ENCODE measurements around the gene CENPP. TPM values are rescaled to one million over a fixed set of nuclear protein-coding genes. Genes with fewer than 3 reads are reported as not detected.

CENPP gene
- total RNA-seq, 1 donor from 2014 or later, result 1.9 TPM

- no peak overlapping the region for H3K4me2 ChIP-seq (ENCODE audit: low read length)
- H2AFZ ChIP-seq (ENCODE audit: low read depth, low read length), result no peak overlapping the region
- H3K27me3 ChIP-seq (ENCODE audit: insufficient read depth, low read length), result no peaks in the 10 kb centered on the region
- no peak overlapping the region for H3K27ac ChIP-seq (ENCODE audit: low read depth, low read length)
- H3K79me2 ChIP-seq (ENCODE audit: insufficient read depth, low read length), result no peaks in the 10 kb centered on the region
- no peaks in the 10 kb centered on the region for H4K20me1 ChIP-seq (ENCODE audit: insufficient read depth, low read length)
- TF ChIP-seq EZH2 (IDR thresholded peaks at IDR 0.05; ENCODE audit: insufficient read depth, low read length) (no peak), CTCF (IDR thresholded peaks at IDR 0.05; ENCODE audit: insufficient read depth, low read depth, low read length) (no peak)
- peaks cover 2% of the 10 kb centered on the region for H3K9me3 Mint-ChIP-seq (ENCODE audit: unreplicated experiment)
- no peak overlapping the region for H3K27ac Mint-ChIP-seq (ENCODE audit: unreplicated experiment)
- no peaks in the 10 kb centered on the region for H3K27me3 Mint-ChIP-seq (ENCODE audit: low read depth, unreplicated experiment)
- no peak overlapping the region for H3K4me3 Mint-ChIP-seq (ENCODE audit: unreplicated experiment)
- H3K4me1 Mint-ChIP-seq (ENCODE audit: low read depth, unreplicated experiment), result peaks cover 5% of the 10 kb centered on the region
- peaks cover 12% of the 10 kb centered on the region for H3K4me1 ChIP-seq (ENCODE audit: insufficient read depth, low read length)
- peak; percentile 23 for FAIRE-seq
- H3K36me3 Mint-ChIP-seq (ENCODE audit: low read depth, unreplicated experiment), result no peaks in the 10 kb centered on the region
- H3K9ac ChIP-seq (ENCODE audit: low read length), result no peak overlapping the region
- no peaks in the 10 kb centered on the region for H3K36me3 ChIP-seq (ENCODE audit: insufficient read depth, low read length)
- no peak overlapping the region for H3K4me3 ChIP-seq (ENCODE audit: insufficient read depth, low read depth, low read length)
- H3K9me3 ChIP-seq (ENCODE audit: insufficient read depth, low read depth, low read length), result no peaks in the 10 kb centered on the region
- peak; percentile 82 for DNase-seq (ENCODE audit: low read depth)
These were observed 235.9 kb downstream of the CENPP start for GRCh38 chr9:92561374-92562330.

- no peak overlapping the region for H2AFZ ChIP-seq (ENCODE audit: low read depth, low read length)
- TF ChIP-seq EZH2 (IDR thresholded peaks at IDR 0.05; ENCODE audit: insufficient read depth, low read length) (no peak), CTCF (IDR thresholded peaks at IDR 0.05; ENCODE audit: insufficient read depth, low read depth, low read length) (no peak)
- no peaks in the 10 kb centered on the region for H4K20me1 ChIP-seq (ENCODE audit: insufficient read depth, low read length)
- no peaks in the 10 kb centered on the region for H3K9me3 ChIP-seq (ENCODE audit: insufficient read depth, low read depth, low read length)
- H3K4me1 ChIP-seq (ENCODE audit: insufficient read depth, low read length), result peaks cover 12% of the 10 kb centered on the region
- H3K27ac ChIP-seq (ENCODE audit: low read depth, low read length), result peak overlapping the region; percentile 63
- peaks cover 2% of the 10 kb centered on the region for H3K9me3 Mint-ChIP-seq (ENCODE audit: unreplicated experiment)
- peak; percentile 96 for DNase-seq (ENCODE audit: low read depth)
- H3K9ac ChIP-seq (ENCODE audit: low read length), result peak overlapping the region; percentile 14
- H3K4me1 Mint-ChIP-seq (ENCODE audit: low read depth, unreplicated experiment), result peaks cover 5% of the 10 kb centered on the region
- H3K36me3 ChIP-seq (ENCODE audit: insufficient read depth, low read length), result no peaks in the 10 kb centered on the region
- no peak overlapping the region for H3K4me2 ChIP-seq (ENCODE audit: low read length)
- no peaks in the 10 kb centered on the region for H3K36me3 Mint-ChIP-seq (ENCODE audit: low read depth, unreplicated experiment)
- no peaks in the 10 kb centered on the region for H3K27me3 Mint-ChIP-seq (ENCODE audit: low read depth, unreplicated experiment)
- no peak for FAIRE-seq
- H3K4me3 Mint-ChIP-seq (ENCODE audit: unreplicated experiment), result no peak overlapping the region
- H3K27ac Mint-ChIP-seq (ENCODE audit: unreplicated experiment), result no peak overlapping the region
- H3K79me2 ChIP-seq (ENCODE audit: insufficient read depth, low read length), result no peaks in the 10 kb centered on the region
- no peaks in the 10 kb centered on the region for H3K27me3 ChIP-seq (ENCODE audit: insufficient read depth, low read length)
- no peak overlapping the region for H3K4me3 ChIP-seq (ENCODE audit: insufficient read depth, low read depth, low read length)
These were observed 236.8 kb downstream of the CENPP start for GRCh38 chr9:92562461-92562967.

Data from astrocyte (in vitro differentiated cells and primary cell).